Prostate gland (tissue), 2 donors: ENCODE results near the gene ALOX12B.

Experiments used
- CTCF ChIP-seq, 4 experiments: fragments of 200-600 bp in 2 of 4; fragments of 450-650 bp in 2 of 4; sonication (generic) in 2 of 4; IDR thresholded peaks; 1 replicate in 3 of 4; 2 replicates in 1 of 4; pipeline ENCODE4 v1.5.1; 2016 to 2019; ENCODE audit warnings: antibody characterized with exemption in 4 of 4, mild to moderate bottlenecking in 2 of 4, moderate library complexity in 2 of 4
- POLR2A ChIP-seq: fragments of 450-650 bp; IDR thresholded peaks from one replicate; pipeline ENCODE4 v1.6.1; 2016; ENCODE audit warnings: antibody characterized with exemption, mild to moderate bottlenecking
- POLR2AphosphoS5 ChIP-seq: sonication (generic); formaldehyde crosslinking; IDR thresholded peaks from one replicate; pipeline ENCODE4 v1.6.1; 2017; ENCODE audit warnings: antibody characterized with exemption

GRCh38 chr17:8072341-8072728 lies 15.2 kb downstream of the ALOX12B start:
- TF ChIP-seq CTCF (IDR thresholded peaks at IDR 0.05) (no peak), POLR2A (no peak), POLR2AphosphoS5 (no peak)
